ENCODE measurements around the gene JDP2. TPM values are rescaled to one million over a fixed set of nuclear protein-coding genes. Genes with fewer than 3 reads are reported as not detected.
A peak's percentile ranks its signal among the peaks of the same experiment; 100 is the strongest.

JDP2 gene
- total and polyA plus RNA-seq, 2 of the 4 experiments (the other 2 are of a cell fraction), result 35.7 to 38.4 TPM

- H3K4me1 ChIP-seq (ENCODE audit: control insufficient read depth, insufficient read depth, low read length), result peaks cover 24% of the 10 kb centered on the region
- TF ChIP-seq MXI1 (IDR thresholded peaks at IDR 0.05; ENCODE audit: borderline replicate concordance, low read depth, low read length), result no peak
- TF ChIP-seq SMC3 (IDR thresholded peaks at IDR 0.05; ENCODE audit: low read depth, low read length), result no peak
- no peak for TF ChIP-seq RAD21 (IDR thresholded peaks at IDR 0.05; ENCODE audit: low read length)
- no peak for TF ChIP-seq RFX5 (IDR thresholded peaks at IDR 0.05; ENCODE audit: low read depth, low read length)
- no peak for TF ChIP-seq POLR2A (IDR thresholded peaks at IDR 0.05; ENCODE audit: low read depth, low read length)
- no peak for TF ChIP-seq ELK1 (IDR thresholded peaks at IDR 0.05; ENCODE audit: borderline replicate concordance, low read depth, low read length)
- DNase-seq (no peak), ATAC-seq (ENCODE audit: low read depth) (no peak)
- peak overlapping the region; percentile 56; the same call in 1 of the 2 replicates for H3K27ac ChIP-seq (ENCODE audit: insufficient read depth, low read length)
- peak overlapping the region in 1 of 2 experiments; percentile 32; a peak in 1 of 4 replicates for H4K8ac ChIP-seq (ENCODE audit: low read depth in 2 of 2, low read length in 2 of 2)
- no TSS peak for BruUV-seq (replicated peaks)
- H2BK120ac ChIP-seq (ENCODE audit: low read depth, low read length), result no peak overlapping the region
- H3K18ac ChIP-seq (ENCODE audit: low read depth, low read length), result peak overlapping the region; percentile 75
- in situ Hi-C loops (cut with MboI; ENCODE audit: low sequenced_read_pairs) (no loop called here), dilution Hi-C loops (cut with HindIII; ENCODE audit: low sequenced_read_pairs, unreplicated experiment) (no loop called here), intact Hi-C loops (cut with micrococcal nuclease) (no loop called here)
- 0 out of 2 replicates have a peak overlapping the region, but pooled peaks have one; percentile 42 for H3K4ac ChIP-seq (ENCODE audit: low read depth, low read length)
- H4K5ac ChIP-seq (ENCODE audit: low read depth, low read length), result peak overlapping the region; percentile 2
- H3K27me3 ChIP-seq (ENCODE audit: control insufficient read depth, insufficient read depth, low read length), result no peaks in the 10 kb centered on the region
- no peak overlapping the region for H2AFZ ChIP-seq (replicated peaks; ENCODE audit: low read length, poor library complexity)
- no peak overlapping the region for H3K56ac ChIP-seq (ENCODE audit: extremely low read depth, insufficient read depth, low read length)
- peak overlapping the region; percentile 5; the same call in 1 of the 2 replicates for H2AK5ac ChIP-seq (ENCODE audit: low read depth, low read length)
- H3K79me1 ChIP-seq (ENCODE audit: low read depth in 1 of 2, low read length in 2 of 2), result peaks cover 45 to 88% of the 10 kb centered on the region in 2 experiments
- no peaks in the 10 kb centered on the region for H3K9me3 ChIP-seq (ENCODE audit: control insufficient read depth, insufficient read depth, low read length)
- peaks cover 93% of the 10 kb centered on the region for H4K20me1 ChIP-seq (ENCODE audit: insufficient read depth, low read length)
- no peak overlapping the region for H3K4me2 ChIP-seq (ENCODE audit: low read depth, low read length)
- CTCF ChIA-PET, result no interaction called here
- H3K9ac ChIP-seq (ENCODE audit: low read depth, low read length), result no peak overlapping the region; the same call in 1 of the 2 replicates
- H3K36me3 ChIP-seq (ENCODE audit: control insufficient read depth, insufficient read depth, low read length), result peaks cover 67% of the 10 kb centered on the region
- peaks cover 37% of the 10 kb centered on the region for H3K9me1 ChIP-seq (ENCODE audit: insufficient read depth, low read length)
- WGBS, 2 experiments (ENCODE audit: extremely low coverage in 2 of 2, insufficient read length in 1 of 2), result 95% methylated on average over 4 of the region's 6 CpGs; no CpG with 5 or more reads in 1 of the 2 experiments
- peak overlapping the region; percentile 51 for H3K14ac ChIP-seq (replicated peaks; ENCODE audit: low read depth, low read length)
- H3K4me3 ChIP-seq (ENCODE audit: insufficient read depth, low read depth, low read length), result no peak overlapping the region
- no peak overlapping the region for H2BK15ac ChIP-seq (ENCODE audit: low read depth, low read length)
- POLR2A ChIA-PET (ENCODE audit: unreplicated experiment), result no interaction called here
- H3K23ac ChIP-seq (ENCODE audit: low read depth, low read length), result peak overlapping the region; percentile 31; the same call in 1 of the 2 replicates
- H2BK5ac ChIP-seq (ENCODE audit: low read depth, low read length, poor library complexity, severe bottlenecking), result peak overlapping the region; percentile 32
- peak overlapping the region; percentile 4 for H2AK9ac ChIP-seq (replicated peaks; ENCODE audit: low read depth, low read length, poor library complexity)
- peak overlapping the region; percentile 9; the same call in 1 of the 2 replicates for H4K91ac ChIP-seq (ENCODE audit: insufficient read depth, low read depth, low read length)
- no peak overlapping the region for H2BK20ac ChIP-seq (ENCODE audit: low read depth, low read length)
These were observed 13.9 kb downstream of the JDP2 start for GRCh38 chr14:75441728-75442127.
